K562 (cell line): ENCODE data around the gene MARCKSL1. TPM values are rescaled to one million over a fixed set of nuclear protein-coding genes. Genes with fewer than 3 reads are reported as not detected.

Source experiments
- HMG20A ChIP-seq: fragments of 450-650 bp; formaldehyde crosslinking; conservative IDR thresholded peaks from 2 replicates; pipeline ENCODE4 v1.4.0; 2020; ENCODE audit warnings: mild to moderate bottlenecking, mixed read lengths
- NFRKB ChIP-seq: fragments of 450-650 bp; IDR thresholded peaks from 2 replicates; pipeline ENCODE4 v1.6.1; 2016; ENCODE audit warnings: low read depth
- NR2C1 ChIP-seq, 2 experiments: fragments of 450-650 bp; IDR thresholded peaks; 2 replicates each; pipeline ENCODE4 v1.6.1; 2017; ENCODE audit warnings: mild to moderate bottlenecking in 2 of 2, antibody characterized with exemption in 1 of 2, inconsistent platforms in 1 of 2, missing compliant biosample characterization in 1 of 2, missing genetic modification characterization in 1 of 2
- RCOR1 ChIP-seq, 2 experiments: IDR thresholded peaks; 2 replicates each; pipeline ENCODE4 v1.6.1; 2012; ENCODE audit warnings: low read depth in 2 of 2, low read length in 2 of 2, borderline replicate concordance in 1 of 2, improper control_type of control experiment in 1 of 2
- ZFPM2 ChIP-seq: fragments of 250-450 bp; sonication (Bioruptor Pico); IDR thresholded peaks from 2 replicates; pipeline ENCODE4 v1.5.1; 2022; ENCODE audit warnings: mild to moderate bottlenecking
- polyA plus RNA-seq, 8 experiments: library from polyadenylated mRNA; depleted of rRNA in 4 of 8; stranded (reverse) in 5 of 8; unstranded in 3 of 8; fragments of >200 nt; fragmentation: Nextera tagmentation in 2 of 8; fragmentation: Illumina TruSeq in 1 of 8; extraction: Ambion mirVana in 2 of 8; extraction: Trizol in 1 of 8; gene quantifications; 2 replicates each; pipeline versions ENCODE4 v1.2.1 to v1.2.3, GENCODE V29; 2011 to 2014; ENCODE audit warnings: inconsistent platforms in 1 of 8, missing spikeins in 1 of 8
- total RNA-seq, 7 experiments: library from RNA; depleted of rRNA in 6 of 7; stranded (reverse); fragments of >200 nt in 6 of 7; fragmentation: Illumina TruSeq in 2 of 7; extraction: Trizol in 2 of 7; gene quantifications; 2 replicates each; pipeline versions ENCODE4 v1.2.1 to v1.2.3, GENCODE V29; 2011 to 2021; ENCODE audit warnings: low replicate concordance in 1 of 7
- TF ChIP-seq, protein P1 (sequence below), 2 experiments: fragments of 450-650 bp; IDR thresholded peaks; 2 replicates each; pipeline ENCODE4 v1.6.1; 2016; ENCODE audit warnings: mild to moderate bottlenecking in 2 of 2, borderline replicate concordance in 1 of 2, low read depth in 1 of 2, moderate library complexity in 1 of 2
- TF ChIP-seq, protein P2 (sequence below): fragments of 450-650 bp; IDR thresholded peaks from 2 replicates; pipeline ENCODE4 v1.6.1; 2016
- TF ChIP-seq, protein P3 (sequence below), 2 experiments: fragments of 450-650 bp; IDR thresholded peaks; 2 replicates each; pipeline ENCODE4 v1.6.1; 2016

Gene MARCKSL1
- total and polyA plus RNA-seq, 9 of the 15 experiments (the other 6 are each of a cell fraction or from before 2014, with no cell fraction given) = 14.7 to 325 (median 155) TPM

DNA sequence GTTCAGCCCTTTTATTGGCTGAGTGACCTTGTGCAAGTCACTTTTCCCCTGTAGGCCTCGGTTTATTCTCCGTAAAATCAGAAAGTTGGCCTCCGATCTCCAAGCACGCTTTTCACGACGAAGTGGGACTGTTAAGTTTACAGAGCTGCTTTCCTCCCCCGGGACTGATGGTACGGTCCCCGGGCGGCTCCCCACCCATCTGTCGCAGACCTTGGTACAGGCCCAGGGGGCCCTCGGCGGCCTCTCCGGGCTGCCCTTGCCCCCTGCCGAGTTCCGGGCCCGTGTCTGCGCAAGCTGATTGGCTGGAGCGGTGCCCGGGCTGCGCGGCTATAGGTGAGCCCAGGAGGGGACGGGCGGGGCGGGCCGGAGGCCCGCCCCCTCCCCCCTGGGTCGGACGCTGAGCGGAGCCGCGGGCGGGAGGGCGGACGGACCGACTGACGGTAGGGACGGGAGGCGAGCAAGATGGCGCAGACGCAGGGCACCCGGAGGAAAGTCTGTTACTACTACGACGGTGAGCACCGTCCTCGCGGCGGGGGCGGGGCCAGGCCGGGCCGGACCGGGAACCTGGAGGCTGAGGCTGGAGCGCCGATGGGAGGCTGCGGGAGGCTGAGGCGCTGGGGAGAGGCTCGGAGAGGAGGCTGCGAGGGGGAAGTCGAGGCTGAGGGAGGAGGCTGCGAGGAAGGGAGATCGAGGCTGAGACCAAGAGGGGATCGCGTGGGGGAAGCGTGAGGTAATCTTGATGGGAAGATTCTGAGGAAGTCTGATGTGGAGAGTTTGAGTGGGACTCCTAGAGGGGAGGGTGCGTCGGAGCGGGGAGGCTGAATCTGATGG lies 44.1 kb downstream of the MARCKSL1 start, which contains the start of gene HDAC1 (continued):
- TF ChIP-seq, protein P1, sequence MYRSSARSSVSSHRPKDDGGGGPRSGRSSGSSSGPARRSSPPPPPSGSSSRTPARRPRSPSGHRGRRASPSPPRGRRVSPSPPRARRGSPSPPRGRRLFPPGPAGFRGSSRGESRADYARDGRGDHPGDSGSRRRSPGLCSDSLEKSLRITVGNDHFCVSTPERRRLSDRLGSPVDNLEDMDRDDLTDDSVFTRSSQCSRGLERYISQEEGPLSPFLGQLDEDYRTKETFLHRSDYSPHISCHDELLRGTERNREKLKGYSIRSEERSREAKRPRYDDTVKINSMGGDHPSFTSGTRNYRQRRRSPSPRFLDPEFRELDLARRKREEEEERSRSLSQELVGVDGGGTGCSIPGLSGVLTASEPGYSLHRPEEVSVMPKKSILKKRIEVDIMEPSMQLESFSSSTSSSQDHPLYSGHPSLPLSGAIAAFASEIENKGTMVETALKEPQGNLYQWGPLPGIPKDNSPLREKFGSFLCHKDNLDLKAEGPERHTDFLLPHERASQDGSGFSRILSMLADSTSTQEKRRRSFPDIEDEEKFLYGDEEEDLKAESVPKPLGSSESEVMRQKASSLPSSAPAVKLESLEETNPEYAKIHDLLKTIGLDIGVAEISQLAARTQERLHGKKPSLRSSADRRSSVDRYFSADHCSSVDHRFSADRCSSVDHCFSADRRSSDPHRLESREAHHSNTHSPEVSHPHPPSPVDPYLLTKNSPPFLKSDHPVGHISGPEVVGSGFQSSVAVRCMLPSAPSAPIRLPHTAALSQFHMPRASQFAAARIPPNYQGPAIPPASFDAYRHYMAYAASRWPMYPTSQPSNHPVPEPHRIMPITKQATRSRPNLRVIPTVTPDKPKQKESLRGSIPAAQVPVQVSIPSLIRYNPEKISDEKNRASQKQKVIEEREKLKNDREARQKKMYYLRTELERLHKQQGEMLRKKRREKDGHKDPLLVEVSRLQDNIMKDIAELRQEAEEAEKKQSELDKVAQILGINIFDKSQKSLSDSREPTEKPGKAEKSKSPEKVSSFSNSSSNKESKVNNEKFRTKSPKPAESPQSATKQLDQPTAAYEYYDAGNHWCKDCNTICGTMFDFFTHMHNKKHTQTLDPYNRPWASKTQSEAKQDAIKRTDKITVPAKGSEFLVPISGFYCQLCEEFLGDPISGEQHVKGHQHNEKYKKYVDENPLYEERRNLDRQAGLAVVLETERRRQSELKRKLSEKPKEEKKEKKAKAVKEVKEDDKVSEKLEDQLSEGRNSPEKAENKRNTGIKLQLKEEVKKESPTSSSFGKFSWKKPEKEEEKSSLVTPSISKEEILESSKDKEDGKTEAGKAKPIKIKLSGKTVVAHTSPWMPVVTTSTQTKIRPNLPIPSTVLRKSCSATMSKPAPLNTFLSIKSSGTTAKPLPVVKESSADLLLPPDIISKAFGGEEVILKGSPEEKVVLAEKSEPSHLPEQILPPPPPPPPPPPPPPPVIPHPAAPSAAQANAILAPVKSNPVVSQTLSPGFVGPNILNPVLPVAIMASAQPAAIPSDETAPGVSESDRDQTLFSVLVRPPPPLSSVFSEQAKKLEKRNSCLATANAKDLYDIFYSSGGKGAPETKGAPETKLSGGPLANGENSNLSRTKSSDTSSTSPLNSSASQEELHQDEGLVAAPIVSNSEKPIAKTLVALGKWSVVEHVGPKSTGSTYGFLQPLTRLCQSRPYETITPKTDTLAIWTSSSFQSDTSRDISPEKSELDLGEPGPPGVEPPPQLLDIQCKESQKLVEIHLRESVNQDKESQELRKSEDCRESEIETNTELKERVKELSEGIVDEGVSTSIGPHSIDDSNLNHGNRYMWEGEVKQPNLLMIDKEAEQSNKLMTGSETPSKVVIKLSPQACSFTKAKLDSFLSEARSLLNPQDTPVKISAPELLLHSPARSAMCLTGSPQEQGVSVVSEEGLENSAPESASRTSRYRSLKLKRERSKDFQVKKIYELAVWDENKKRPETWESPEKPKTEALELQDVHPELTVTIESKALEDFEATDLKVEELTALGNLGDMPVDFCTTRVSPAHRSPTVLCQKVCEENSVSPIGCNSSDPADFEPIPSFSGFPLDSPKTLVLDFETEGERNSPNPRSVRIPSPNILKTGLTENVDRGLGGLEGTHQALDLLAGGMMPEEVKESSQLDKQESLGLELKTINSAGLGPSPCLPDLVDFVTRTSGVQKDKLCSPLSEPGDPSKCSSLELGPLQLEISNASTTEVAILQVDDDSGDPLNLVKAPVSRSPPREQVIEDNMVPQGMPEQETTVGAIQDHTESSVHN (IDR thresholded peaks at IDR 0.05; ENCODE audit: borderline replicate concordance in 1 of 2, low read depth in 1 of 2) = no peak
- TF ChIP-seq, protein P2, sequence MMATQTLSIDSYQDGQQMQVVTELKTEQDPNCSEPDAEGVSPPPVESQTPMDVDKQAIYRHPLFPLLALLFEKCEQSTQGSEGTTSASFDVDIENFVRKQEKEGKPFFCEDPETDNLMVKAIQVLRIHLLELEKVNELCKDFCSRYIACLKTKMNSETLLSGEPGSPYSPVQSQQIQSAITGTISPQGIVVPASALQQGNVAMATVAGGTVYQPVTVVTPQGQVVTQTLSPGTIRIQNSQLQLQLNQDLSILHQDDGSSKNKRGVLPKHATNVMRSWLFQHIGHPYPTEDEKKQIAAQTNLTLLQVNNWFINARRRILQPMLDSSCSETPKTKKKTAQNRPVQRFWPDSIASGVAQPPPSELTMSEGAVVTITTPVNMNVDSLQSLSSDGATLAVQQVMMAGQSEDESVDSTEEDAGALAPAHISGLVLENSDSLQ = peak; percentile 31; the same call in 1 of the 2 replicates
- TF ChIP-seq ZFPM2 (CRISPR knock-in tag) (no peak), NFRKB (peak; percentile 52), HMG20A (CRISPR knock-in tag) (no peak), RCOR1 (IDR thresholded peaks at IDR 0.05; ENCODE audit: borderline replicate concordance in 1 of 2, low read depth in 2 of 2, low read length in 2 of 2) (peak; percentile 41 to 43; a peak in 2 of 4 replicates), NR2C1 (IDR thresholded peaks at IDR 0.05) (0 out of 2 replicates have a peak, but pooled peaks have one; percentile 30), NR2C1 (tag; IDR thresholded peaks at IDR 0.05) (peak; percentile 29; the same call in 1 of the 2 replicates)
- TF ChIP-seq, protein P3, sequence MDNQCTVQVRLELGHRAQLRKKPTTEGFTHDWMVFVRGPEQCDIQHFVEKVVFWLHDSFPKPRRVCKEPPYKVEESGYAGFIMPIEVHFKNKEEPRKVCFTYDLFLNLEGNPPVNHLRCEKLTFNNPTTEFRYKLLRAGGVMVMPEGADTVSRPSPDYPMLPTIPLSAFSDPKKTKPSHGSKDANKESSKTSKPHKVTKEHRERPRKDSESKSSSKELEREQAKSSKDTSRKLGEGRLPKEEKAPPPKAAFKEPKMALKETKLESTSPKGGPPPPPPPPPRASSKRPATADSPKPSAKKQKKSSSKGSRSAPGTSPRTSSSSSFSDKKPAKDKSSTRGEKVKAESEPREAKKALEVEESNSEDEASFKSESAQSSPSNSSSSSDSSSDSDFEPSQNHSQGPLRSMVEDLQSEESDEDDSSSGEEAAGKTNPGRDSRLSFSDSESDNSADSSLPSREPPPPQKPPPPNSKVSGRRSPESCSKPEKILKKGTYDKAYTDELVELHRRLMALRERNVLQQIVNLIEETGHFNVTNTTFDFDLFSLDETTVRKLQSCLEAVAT (IDR thresholded peaks at IDR 0.05) = peak; percentile 86 to 94
